ENCODE measurements around the gene TNFSF8. TPM values are rescaled to one million over a fixed set of nuclear protein-coding genes. Genes with fewer than 3 reads are reported as not detected.

Gene TNFSF8
- polyA plus RNA-seq, 1 of the 3 experiments (the other 2 are of a cell fraction), result not detected

- H3K27ac ChIP-seq (ENCODE audit: low read depth in 2 of 2, low read length in 1 of 2), result no peak overlapping the region
- H3F3A ChIP-seq (replicated peaks; ENCODE audit: insufficient read depth), result no peaks in the 10 kb centered on the region
- ChIA-PET POLR2A (no interaction called here), CTCF (interaction anchor here (1.2 to 5.0 kb wide), 7 partner anchors 11 to 508 kb away, joined by 5 to 31 read pairs (median 8); partner anchors contain the start of gene TEX48)
- no peaks in the 10 kb centered on the region for H4K20me1 ChIP-seq (ENCODE audit: insufficient read depth)
- peaks cover 2 to 21% of the 10 kb centered on the region in 2 experiments; a peak in 3 of 4 replicates for H3K4me1 ChIP-seq (ENCODE audit: control insufficient read depth in 1 of 2, insufficient read depth in 2 of 2, low read depth in 1 of 2, low read length in 1 of 2)
- no peak for TF ChIP-seq FOXJ3 (CRISPR knock-in tag; IDR thresholded peaks at IDR 0.05)
- TF ChIP-seq YY1 (IDR thresholded peaks at IDR 0.05; ENCODE audit: low read depth), result no peak
- TF ChIP-seq EZH2phosphoT487 (IDR thresholded peaks at IDR 0.05; ENCODE audit: borderline replicate concordance, low read depth), result no peak
- TF ChIP-seq RXRA (IDR thresholded peaks at IDR 0.05; ENCODE audit: borderline replicate concordance, low read depth), result no peak
- no peak for TF ChIP-seq NRF1 (IDR thresholded peaks at IDR 0.05; ENCODE audit: low read depth, low read length)
- TF ChIP-seq, protein P1, sequence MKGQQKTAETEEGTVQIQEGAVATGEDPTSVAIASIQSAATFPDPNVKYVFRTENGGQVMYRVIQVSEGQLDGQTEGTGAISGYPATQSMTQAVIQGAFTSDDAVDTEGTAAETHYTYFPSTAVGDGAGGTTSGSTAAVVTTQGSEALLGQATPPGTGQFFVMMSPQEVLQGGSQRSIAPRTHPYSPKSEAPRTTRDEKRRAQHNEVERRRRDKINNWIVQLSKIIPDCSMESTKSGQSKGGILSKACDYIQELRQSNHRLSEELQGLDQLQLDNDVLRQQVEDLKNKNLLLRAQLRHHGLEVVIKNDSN (IDR thresholded peaks at IDR 0.05; ENCODE audit: borderline replicate concordance, low read depth), result no peak
- TF ChIP-seq RCOR1 (IDR thresholded peaks at IDR 0.05; ENCODE audit: low read length), result no peak
- TF ChIP-seq TEAD4 (IDR thresholded peaks at IDR 0.05; ENCODE audit: borderline replicate concordance, insufficient read depth), result no peak
- TF ChIP-seq MAX (IDR thresholded peaks at IDR 0.05; ENCODE audit: low read depth), result no peak
- TF ChIP-seq MXI1 (IDR thresholded peaks at IDR 0.05; ENCODE audit: low read depth, low read length), result no peak
- TF ChIP-seq ZBTB33 (IDR thresholded peaks at IDR 0.05; ENCODE audit: borderline replicate concordance, low read depth), result no peak
- no peak for TF ChIP-seq MEF2A (IDR thresholded peaks at IDR 0.05; ENCODE audit: borderline replicate concordance, low read depth)
- no peak for TF ChIP-seq GATA2 (CRISPR knock-in tag; IDR thresholded peaks at IDR 0.05)
- TF ChIP-seq CHD2 (IDR thresholded peaks at IDR 0.05; ENCODE audit: low read length, partially characterized antibody), result no peak
- no peak for TF ChIP-seq SMC3 (IDR thresholded peaks at IDR 0.05; ENCODE audit: low read depth, low read length)
- TF ChIP-seq RAD21 (IDR thresholded peaks at IDR 0.05; ENCODE audit: low read length), result no peak
- TF ChIP-seq, protein P2, sequence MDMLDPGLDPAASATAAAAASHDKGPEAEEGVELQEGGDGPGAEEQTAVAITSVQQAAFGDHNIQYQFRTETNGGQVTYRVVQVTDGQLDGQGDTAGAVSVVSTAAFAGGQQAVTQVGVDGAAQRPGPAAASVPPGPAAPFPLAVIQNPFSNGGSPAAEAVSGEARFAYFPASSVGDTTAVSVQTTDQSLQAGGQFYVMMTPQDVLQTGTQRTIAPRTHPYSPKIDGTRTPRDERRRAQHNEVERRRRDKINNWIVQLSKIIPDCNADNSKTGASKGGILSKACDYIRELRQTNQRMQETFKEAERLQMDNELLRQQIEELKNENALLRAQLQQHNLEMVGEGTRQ (IDR thresholded peaks at IDR 0.05; ENCODE audit: borderline replicate concordance, low read depth, low read length), result no peak
- no peaks in the 10 kb centered on the region for H3K79me2 ChIP-seq (ENCODE audit: insufficient read depth)
- 70% methylated on average over 5 of the region's 5 CpGs for WGBS (ENCODE audit: low lambda C conversion rate)
- H3K9ac ChIP-seq, result no peak overlapping the region
- no peaks in the 10 kb centered on the region; the same call in 1 of the 2 replicates for H3K27me3 ChIP-seq (ENCODE audit: insufficient read depth)
- no peaks in the 10 kb centered on the region for H3K36me3 ChIP-seq (replicated peaks in 1 of 2; ENCODE audit: control insufficient read depth in 1 of 2, insufficient read depth in 2 of 2, low read length in 1 of 2)
- H3K4me2 ChIP-seq, result no peak overlapping the region
- H3K4me3 ChIP-seq (ENCODE audit: low read depth in 2 of 2, low read length in 1 of 2), result no peak overlapping the region
- no peak overlapping the region for H2AFZ ChIP-seq (ENCODE audit: low read depth)
- no peaks in the 10 kb centered on the region for H3K9me2 ChIP-seq
- no peaks in the 10 kb centered on the region for H3K9me3 ChIP-seq
- no peak for DNase-seq
Observed at GRCh38 chr9:114913217-114913616, 17.2 kb downstream of the TNFSF8 start.

Measured in SK-N-SH (cell line).